Left lung (tissue), 10 donors: ENCODE results near the gene LTBP2. TPM values are rescaled to one million over a fixed set of nuclear protein-coding genes. Genes with fewer than 3 reads are reported as not detected.

Source experiments
- ATAC-seq: fragments of 200-7000 bp; cut with Tn5 transposase; one replicate; pipeline ENCODE4 v1.9.1; 2020; ENCODE audit warnings: moderate library complexity
- DNase-seq, 4 donors: peaks; one replicate each; pipeline ENCODE4 v3.0.0-alpha.2; 2013 to 2020
- H3K27ac ChIP-seq, 2 donors: fragments of 200-600 bp; sonication (generic) in 1 of 2; one replicate each; pipeline versions ENCODE4 v1.5.0 to v1.8.0; 2020 to 2021
- H3K27me3 ChIP-seq, 2 donors: fragments of 200-600 bp; sonication (generic) in 1 of 2; one replicate each; pipeline versions ENCODE4 v1.5.0 to v1.8.0; 2020 to 2021
- H3K36me3 ChIP-seq, 2 donors: fragments of 200-600 bp; sonication (generic) in 1 of 2; one replicate each; pipeline versions ENCODE4 v1.5.0 to v1.8.0; 2020 to 2021
- H3K4me1 ChIP-seq, 2 donors: fragments of 200-600 bp; one replicate each; pipeline ENCODE4 v1.8.0; 2021
- H3K4me3 ChIP-seq, 2 donors: fragments of 200-600 bp; sonication (generic) in 1 of 2; one replicate each; pipeline versions ENCODE4 v1.5.0 to v1.8.0; 2020 to 2021; ENCODE audit warnings: mild to moderate bottlenecking in 1 of 2
- H3K9me3 ChIP-seq, 2 donors: fragments of 200-600 bp; sonication (generic) in 1 of 2; one replicate each; pipeline versions ENCODE4 v1.5.0 to v1.8.0; 2020 to 2021
- intact Hi-C, 2 donors: fragments of 100-400 bp; cut with DNase I; formaldehyde crosslinking; loops; one replicate each; pipeline versions ENCODE4 v1.11.2 to v1.14.2; 2022
- polyA plus RNA-seq, 6 donors: library from polyadenylated mRNA; unstranded; fragments of 120-200 nt; gene quantifications; one replicate each; pipeline ENCODE4 v1.2.1, GENCODE V29; 2013; ENCODE audit not compliant: insufficient read length in 6 of 6
- total RNA-seq, 2 donors: library from RNA; stranded (reverse); fragmentation: NEBNext Ultra II Directional; extraction: Animal tissue kit (Norgen Biotek cat#: 25700); gene quantifications; one replicate each; pipeline ENCODE4 v1.2.1, GENCODE V29; 2021
- TF ChIP-seq, protein P1 (sequence below), 2 donors: fragments of 200-600 bp; sonication (generic) in 1 of 2; IDR thresholded peaks; one replicate each; pipeline versions ENCODE4 v1.5.0 to v1.8.0; 2021; ENCODE audit warnings: antibody characterized with exemption in 2 of 2
- donor health status: DM: no; HTN: yes; CAD: no.
- donor health status: DM: no; HTN: no; CAD: no.

Gene LTBP2
- total and polyA plus RNA-seq, 8 donors = 14.0 to 154 (median 19.3) TPM

DNA sequence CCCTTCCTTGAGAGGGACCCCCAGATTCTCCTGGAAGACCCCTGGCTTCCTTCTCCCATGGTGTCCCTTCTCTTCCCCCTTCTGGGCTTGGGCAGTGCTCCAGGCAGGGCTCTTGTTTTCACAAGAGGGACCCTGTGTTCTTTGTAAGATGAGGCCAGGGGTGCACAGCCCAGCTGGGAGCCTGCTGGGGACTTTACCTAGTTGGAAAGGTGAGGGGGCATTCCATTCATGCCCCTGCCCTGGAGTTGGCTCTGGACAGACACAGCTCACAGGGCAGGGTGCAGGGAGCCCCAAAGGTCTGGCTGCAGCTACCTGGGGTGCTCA lies 87.3 kb downstream of the LTBP2 start:
- H3K36me3 ChIP-seq = no peaks in the 10 kb centered on the region
- intact Hi-C loops = no loop called here
- ATAC-seq = no peak

DNA sequence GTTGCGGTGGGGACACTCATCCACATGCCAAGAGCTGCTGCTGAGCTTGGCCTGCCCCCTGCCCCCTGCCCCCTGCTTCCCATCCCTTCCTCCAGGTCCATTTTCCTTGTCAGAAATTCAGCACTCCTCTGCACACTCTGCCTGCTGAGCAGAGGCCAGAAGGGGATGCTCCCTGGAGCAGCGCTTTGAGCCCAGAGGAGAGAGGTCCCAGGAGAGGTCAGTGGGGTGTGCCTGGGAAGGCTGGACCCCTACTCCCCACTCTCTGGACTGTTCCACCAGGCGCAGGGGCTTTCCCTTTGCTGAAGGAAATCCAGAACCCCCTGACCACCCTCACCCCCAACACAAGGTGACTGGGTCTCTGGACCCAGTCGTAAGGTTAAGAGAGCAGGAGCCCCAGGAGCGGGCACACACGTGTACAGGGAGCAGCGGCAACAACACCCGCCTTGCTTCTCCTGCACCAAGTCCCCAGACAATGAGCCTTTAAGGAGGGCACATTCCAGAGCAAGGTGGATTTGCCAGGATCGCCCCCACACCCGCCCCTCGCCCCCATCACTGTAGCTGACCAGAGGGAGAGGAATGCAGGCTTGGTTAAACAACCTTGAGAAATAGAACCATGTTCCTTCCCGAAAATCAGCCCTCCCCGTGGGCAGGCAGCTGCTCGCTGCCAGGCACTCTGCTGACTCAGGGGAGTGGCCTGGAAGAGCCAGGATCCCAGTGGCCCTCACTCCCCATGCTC lies 87.8 kb downstream of the LTBP2 start:
- TF ChIP-seq, protein P1, sequence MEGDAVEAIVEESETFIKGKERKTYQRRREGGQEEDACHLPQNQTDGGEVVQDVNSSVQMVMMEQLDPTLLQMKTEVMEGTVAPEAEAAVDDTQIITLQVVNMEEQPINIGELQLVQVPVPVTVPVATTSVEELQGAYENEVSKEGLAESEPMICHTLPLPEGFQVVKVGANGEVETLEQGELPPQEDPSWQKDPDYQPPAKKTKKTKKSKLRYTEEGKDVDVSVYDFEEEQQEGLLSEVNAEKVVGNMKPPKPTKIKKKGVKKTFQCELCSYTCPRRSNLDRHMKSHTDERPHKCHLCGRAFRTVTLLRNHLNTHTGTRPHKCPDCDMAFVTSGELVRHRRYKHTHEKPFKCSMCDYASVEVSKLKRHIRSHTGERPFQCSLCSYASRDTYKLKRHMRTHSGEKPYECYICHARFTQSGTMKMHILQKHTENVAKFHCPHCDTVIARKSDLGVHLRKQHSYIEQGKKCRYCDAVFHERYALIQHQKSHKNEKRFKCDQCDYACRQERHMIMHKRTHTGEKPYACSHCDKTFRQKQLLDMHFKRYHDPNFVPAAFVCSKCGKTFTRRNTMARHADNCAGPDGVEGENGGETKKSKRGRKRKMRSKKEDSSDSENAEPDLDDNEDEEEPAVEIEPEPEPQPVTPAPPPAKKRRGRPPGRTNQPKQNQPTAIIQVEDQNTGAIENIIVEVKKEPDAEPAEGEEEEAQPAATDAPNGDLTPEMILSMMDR (IDR thresholded peaks at IDR 0.05) = no peak
- Histone ChIP-seq H3K4me3 (no peak overlapping the region), H3K27ac (no peak overlapping the region), H3K36me3 (no peaks in the 10 kb centered on the region), H3K9me3 (no peaks in the 10 kb centered on the region), H3K4me1 (peaks cover 0 to 13% of the 10 kb centered on the region in 2 donors), H3K27me3 (no peaks in the 10 kb centered on the region)
- intact Hi-C loops = no loop called here
- DNase-seq (no peak), ATAC-seq (peak; percentile 34)

More for the DNA sequence above, 87.3 kb downstream of the LTBP2 start:
- H3K4me3 ChIP-seq = no peak overlapping the region
- H3K4me1 ChIP-seq = peaks cover 0 to 13% of the 10 kb centered on the region in 2 donors
- TF ChIP-seq, protein P1 (IDR thresholded peaks at IDR 0.05) = no peak
- DNase-seq = no peak
- H3K27ac ChIP-seq = no peak overlapping the region
- no peaks in the 10 kb centered on the region for H3K27me3 ChIP-seq
- no peaks in the 10 kb centered on the region for H3K9me3 ChIP-seq

DNA sequence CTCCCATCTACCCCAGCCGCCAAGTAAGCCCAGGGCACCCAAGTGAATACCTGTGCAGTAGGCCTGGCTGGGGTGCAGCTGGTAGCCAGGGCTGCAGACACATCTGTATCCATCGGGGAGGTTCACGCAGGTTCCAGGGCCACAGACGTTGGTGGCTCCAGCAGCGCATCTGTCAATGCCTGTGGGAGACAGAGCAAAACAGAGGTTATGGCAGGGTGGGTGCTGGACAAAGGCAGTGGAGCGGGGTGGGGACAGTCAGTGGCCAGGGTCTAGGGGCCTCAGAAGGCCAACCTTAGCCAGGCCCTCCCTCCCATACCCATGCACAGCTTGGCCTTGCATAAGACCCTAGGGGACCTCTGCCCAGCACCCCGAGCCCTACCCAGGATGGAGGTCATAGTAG lies 89.3 kb downstream of the LTBP2 start:
- DNase-seq (no peak), ATAC-seq (no peak)
- Histone ChIP-seq H3K4me3 (no peak overlapping the region), H3K27ac (no peak overlapping the region), H3K4me1 (peaks cover 0 to 13% of the 10 kb centered on the region in 2 donors), H3K9me3 (no peaks in the 10 kb centered on the region), H3K36me3 (no peaks in the 10 kb centered on the region), H3K27me3 (no peaks in the 10 kb centered on the region)
- intact Hi-C loops = no loop called here
- TF ChIP-seq, protein P1 (IDR thresholded peaks at IDR 0.05) = no peak

DNA sequence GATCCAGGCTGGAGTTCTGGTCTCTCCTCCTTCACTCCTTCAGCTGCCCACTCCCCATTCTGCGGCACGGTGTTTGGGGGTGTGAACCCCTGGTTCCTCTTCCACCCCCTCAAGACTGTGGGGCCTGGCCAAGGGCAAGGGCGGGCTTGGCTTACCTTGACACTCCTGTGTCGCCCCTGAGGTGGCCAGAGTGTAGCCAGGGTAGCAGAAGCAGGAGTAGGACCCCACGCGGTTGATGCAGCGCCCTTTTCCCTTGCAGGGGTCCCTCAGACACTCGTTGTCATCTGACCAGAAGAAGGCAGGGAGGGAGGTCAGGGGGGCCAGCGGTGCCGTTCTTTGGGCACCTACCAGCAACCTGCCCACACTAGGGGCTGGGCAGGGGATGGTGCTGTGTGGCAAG lies 90.3 kb downstream of the LTBP2 start:
- H3K4me1 ChIP-seq = peaks cover 0 to 13% of the 10 kb centered on the region in 2 donors
- no peak overlapping the region for H3K27ac ChIP-seq
- ATAC-seq = no peak
- no peaks in the 10 kb centered on the region for H3K27me3 ChIP-seq
- intact Hi-C loops = no loop called here
- TF ChIP-seq, protein P1 (IDR thresholded peaks at IDR 0.05) = no peak
- no peaks in the 10 kb centered on the region for H3K9me3 ChIP-seq
- no peak for DNase-seq
- H3K4me3 ChIP-seq = no peak overlapping the region
- H3K36me3 ChIP-seq = no peaks in the 10 kb centered on the region

DNA sequence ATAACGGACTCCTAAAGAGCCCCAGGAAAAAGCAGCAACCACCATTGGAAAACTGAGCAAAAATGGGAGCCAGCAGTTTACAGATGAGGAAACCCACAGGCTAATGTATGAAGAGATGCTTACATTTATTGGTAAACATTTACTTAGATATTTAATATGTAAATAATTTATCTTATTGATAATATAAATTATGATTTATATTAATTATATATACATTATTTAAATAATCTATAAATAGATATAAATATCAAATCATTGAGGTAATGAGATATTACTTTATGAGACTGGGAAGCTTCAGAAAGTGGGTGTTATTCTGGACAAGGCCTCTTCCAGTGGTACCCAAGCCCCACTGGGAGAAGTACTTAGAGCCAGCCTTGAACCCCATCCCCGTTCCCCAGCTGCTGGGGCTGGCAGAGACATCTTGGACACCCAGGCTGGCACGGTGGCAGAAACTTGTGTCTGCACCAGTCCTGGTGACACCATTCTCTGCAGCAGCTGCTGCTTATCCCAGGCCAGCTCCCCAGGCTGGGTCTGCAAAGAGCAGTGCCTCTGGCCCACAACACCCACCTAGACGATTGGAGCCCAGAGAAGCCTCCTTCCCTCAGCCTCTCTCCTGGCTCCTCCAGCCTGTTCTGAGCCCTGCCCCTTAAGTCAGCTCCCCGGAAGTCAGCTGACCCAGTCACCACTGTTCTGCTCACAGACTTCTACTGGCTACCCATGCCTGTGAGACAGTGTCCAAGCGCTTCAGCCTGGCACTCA lies 92.5 kb downstream of the LTBP2 start:
- Histone ChIP-seq H3K27ac (no peak overlapping the region), H3K36me3 (no peaks in the 10 kb centered on the region), H3K4me1 (peaks cover 9 to 12% of the 10 kb centered on the region in 2 donors), H3K9me3 (no peaks in the 10 kb centered on the region), H3K4me3 (no peak overlapping the region), H3K27me3 (no peaks in the 10 kb centered on the region)
- DNase-seq = no peak
- ATAC-seq = no peak
- intact Hi-C loops = no loop called here
- TF ChIP-seq, protein P1 (IDR thresholded peaks at IDR 0.05) = no peak
